Ovary (tissue), 9 donors: Measurements from ENCODE around the gene MCUB. TPM values are rescaled to one million over a fixed set of nuclear protein-coding genes. Genes with fewer than 3 reads are reported as not detected.

Source experiments
- DNase-seq, 5 donors: peaks; one replicate each; pipeline ENCODE4 v3.0.0-alpha.2; 2019 to 2020
- H3K27ac ChIP-seq, 2 donors: fragments of 200-600 bp; one replicate each; pipeline versions ENCODE4 v1.5.1 to v1.8.0; 2019 to 2022
- H3K27me3 ChIP-seq: fragments of 200-600 bp; one replicate; pipeline ENCODE4 v1.8.0; 2022
- H3K36me3 ChIP-seq: fragments of 200-600 bp; sonication (generic); one replicate; pipeline ENCODE4 v1.5.1; 2019
- H3K4me1 ChIP-seq: one replicate; pipeline ENCODE4 v1.8.1; 2013; ENCODE audit warnings: mild to moderate bottlenecking, moderate library complexity; ENCODE audit not compliant: insufficient read depth
- H3K4me3 ChIP-seq: fragments of 200-600 bp; sonication (generic); one replicate; pipeline ENCODE4 v1.5.1; 2017
- H3K9me3 ChIP-seq, 2 donors: fragments of 200-600 bp in 1 of 2; sonication (generic) in 1 of 2; one replicate each; pipeline versions ENCODE4 v1.5.1 to v1.8.1; 2013 to 2019; ENCODE audit warnings: mild to moderate bottlenecking in 1 of 2, moderate library complexity in 1 of 2
- EP300 ChIP-seq: sonication (generic); formaldehyde crosslinking; IDR thresholded peaks from one replicate; pipeline ENCODE4 v1.6.1; 2017; ENCODE audit warnings: antibody characterized with exemption
- POLR2A ChIP-seq: fragments of 450-650 bp; IDR thresholded peaks from one replicate; pipeline ENCODE4 v1.6.1; 2017; ENCODE audit warnings: antibody characterized with exemption, mild to moderate bottlenecking, moderate library complexity
- WGBS, 3 donors: extraction: QIAGEN DNeasy Blood & Tissue Kit in 1 of 3; methylation state at CpG; one replicate each; pipeline versions ENCODE4 v1.1.5 to v1.1.7; 2013 to 2017; 5-methylcytosine and 5-hydroxymethylcytosine counted together
- intact Hi-C, 4 donors: fragments of 100-400 bp; cut with DNase I; formaldehyde crosslinking; loops; one replicate each; pipeline versions ENCODE4 v1.11.0 to v1.15.1; 2022 to 2023
- polyA plus RNA-seq, 2 donors: library from polyadenylated mRNA; stranded (reverse); fragments of 200-250 nt in 1 of 2; fragments of 350-450 nt in 1 of 2; fragmentation: Illumina TruSeq in 1 of 2; extraction: RNeasy Lipid Tissue Mini Kit (QIAGEN cat#74804) in 1 of 2; gene quantifications; one replicate each; pipeline ENCODE4 v1.2.3, GENCODE V29; 2013 to 2014
- total RNA-seq, 7 donors: library from RNA; depleted of rRNA in 2 of 7; stranded (reverse); fragments of >200 nt in 2 of 7; fragmentation: NEBNext Ultra II Directional in 3 of 7; extraction: Animal tissue kit (Norgen Biotek cat#: 25700) in 3 of 7; gene quantifications; one replicate each; pipeline versions ENCODE4 v1.1.0 to v1.2.4, GENCODE V29; 2016 to 2023
- TF ChIP-seq, protein P1 (sequence below), 3 donors: fragments of 450-650 bp in 2 of 3; fragments of 200-600 bp in 1 of 3; IDR thresholded peaks; one replicate each; pipeline versions ENCODE4 v1.5.1 to v1.8.0; 2016 to 2022; ENCODE audit warnings: antibody characterized with exemption in 3 of 3, mild to moderate bottlenecking in 1 of 3
- donor health status: DM: no; HTN: no; CAD: no; lungs with moderate emphysema.
- donor health status: DM: no; HTN: no; CAD: no.
- donor health status: Bipolar disorder and iron deficiency.
- donor health status: DM: yes; HTN: yes; CAD: no.
- donor health status: DM: no; HTN: no; CAD: no.
- donor health status: DM: yes; HTN: yes; CAD: no.

MCUB gene
- total and polyA plus RNA-seq, 9 donors: 7.6 to 18.5 (median 8.8) TPM

DNA sequence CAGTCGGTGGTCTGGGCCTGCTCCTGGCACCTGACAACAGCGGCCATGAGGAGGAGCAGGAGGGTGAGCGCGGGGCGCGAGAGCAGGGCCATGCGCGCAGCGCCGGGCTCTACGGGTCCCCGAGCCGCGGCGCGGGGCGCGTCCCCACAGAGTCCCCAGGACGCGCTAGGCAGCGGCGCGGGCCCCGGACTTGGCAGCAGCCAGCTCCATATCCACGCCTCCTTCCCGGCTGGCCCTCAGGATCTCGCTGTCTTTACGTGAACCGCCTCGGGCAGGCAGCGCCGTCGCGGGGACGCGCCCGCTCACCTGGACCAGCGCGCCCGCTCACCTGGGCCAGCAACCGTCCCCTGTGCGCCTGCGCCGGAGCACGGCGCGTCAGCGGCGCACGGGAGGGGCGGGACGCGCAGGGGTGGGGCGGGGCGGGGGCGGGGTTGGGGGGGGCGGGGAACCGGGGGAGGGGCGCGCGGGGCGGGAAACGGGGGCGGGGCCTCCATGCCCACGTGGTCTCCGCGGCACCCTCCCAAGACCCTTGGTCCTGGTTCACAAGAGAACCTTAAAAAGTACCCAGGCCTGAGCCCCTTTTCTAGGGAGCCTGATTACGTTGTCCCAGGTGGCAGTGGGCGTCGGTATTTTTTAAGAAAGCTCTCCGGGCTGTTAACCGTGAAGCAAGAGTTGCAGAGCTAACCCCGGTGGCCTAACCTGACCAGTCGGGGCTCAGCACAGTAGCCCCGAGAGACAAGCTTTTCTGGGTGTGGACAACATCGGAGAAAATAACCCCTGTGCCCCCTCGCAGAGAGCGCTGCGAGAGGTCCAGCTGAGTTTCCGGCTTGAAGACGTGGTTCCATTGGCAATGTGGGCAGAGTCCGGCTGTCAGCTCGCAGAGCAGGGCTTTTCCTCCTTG, 169.9 kb downstream of the MCUB start, which contains the start of gene PLA2G12A:
PLA2G12A (minus strand) TSS at position 353 of the 901 bp plus-strand sequence; CDS start at position 92, 261 bp downstream.
- peak; percentile 63 to 84 (median 81) for DNase-seq
- intact Hi-C loops: loop anchor here in 2 of 4 donors (5.0 to 10.0 kb wide), 3 partner anchors 85 to 298 kb away; partner anchors contain the start of genes SEC24B (in 2 of the 2) and GAR1 (in 1 of the 2)
- WGBS, 3 donors: 0 to 1% (median 0%) methylated on average over 53 to 83 of the region's 83 CpGs
- no peaks in the 10 kb centered on the region for H3K4me1 ChIP-seq
- no peaks in the 10 kb centered on the region for H3K9me3 ChIP-seq
- H3K36me3 ChIP-seq: no peaks in the 10 kb centered on the region
- H3K4me3 ChIP-seq: peak within 1 kb of the TSS; percentile 83
- H3K27ac ChIP-seq: peak within 1 kb of the TSS; percentile 72 to 76
- no peaks in the 10 kb centered on the region for H3K27me3 ChIP-seq
- TF ChIP-seq POLR2A (peak; percentile 52), EP300 (no peak)
- TF ChIP-seq, protein P1, sequence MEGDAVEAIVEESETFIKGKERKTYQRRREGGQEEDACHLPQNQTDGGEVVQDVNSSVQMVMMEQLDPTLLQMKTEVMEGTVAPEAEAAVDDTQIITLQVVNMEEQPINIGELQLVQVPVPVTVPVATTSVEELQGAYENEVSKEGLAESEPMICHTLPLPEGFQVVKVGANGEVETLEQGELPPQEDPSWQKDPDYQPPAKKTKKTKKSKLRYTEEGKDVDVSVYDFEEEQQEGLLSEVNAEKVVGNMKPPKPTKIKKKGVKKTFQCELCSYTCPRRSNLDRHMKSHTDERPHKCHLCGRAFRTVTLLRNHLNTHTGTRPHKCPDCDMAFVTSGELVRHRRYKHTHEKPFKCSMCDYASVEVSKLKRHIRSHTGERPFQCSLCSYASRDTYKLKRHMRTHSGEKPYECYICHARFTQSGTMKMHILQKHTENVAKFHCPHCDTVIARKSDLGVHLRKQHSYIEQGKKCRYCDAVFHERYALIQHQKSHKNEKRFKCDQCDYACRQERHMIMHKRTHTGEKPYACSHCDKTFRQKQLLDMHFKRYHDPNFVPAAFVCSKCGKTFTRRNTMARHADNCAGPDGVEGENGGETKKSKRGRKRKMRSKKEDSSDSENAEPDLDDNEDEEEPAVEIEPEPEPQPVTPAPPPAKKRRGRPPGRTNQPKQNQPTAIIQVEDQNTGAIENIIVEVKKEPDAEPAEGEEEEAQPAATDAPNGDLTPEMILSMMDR (IDR thresholded peaks at IDR 0.05): no peak

DNA sequence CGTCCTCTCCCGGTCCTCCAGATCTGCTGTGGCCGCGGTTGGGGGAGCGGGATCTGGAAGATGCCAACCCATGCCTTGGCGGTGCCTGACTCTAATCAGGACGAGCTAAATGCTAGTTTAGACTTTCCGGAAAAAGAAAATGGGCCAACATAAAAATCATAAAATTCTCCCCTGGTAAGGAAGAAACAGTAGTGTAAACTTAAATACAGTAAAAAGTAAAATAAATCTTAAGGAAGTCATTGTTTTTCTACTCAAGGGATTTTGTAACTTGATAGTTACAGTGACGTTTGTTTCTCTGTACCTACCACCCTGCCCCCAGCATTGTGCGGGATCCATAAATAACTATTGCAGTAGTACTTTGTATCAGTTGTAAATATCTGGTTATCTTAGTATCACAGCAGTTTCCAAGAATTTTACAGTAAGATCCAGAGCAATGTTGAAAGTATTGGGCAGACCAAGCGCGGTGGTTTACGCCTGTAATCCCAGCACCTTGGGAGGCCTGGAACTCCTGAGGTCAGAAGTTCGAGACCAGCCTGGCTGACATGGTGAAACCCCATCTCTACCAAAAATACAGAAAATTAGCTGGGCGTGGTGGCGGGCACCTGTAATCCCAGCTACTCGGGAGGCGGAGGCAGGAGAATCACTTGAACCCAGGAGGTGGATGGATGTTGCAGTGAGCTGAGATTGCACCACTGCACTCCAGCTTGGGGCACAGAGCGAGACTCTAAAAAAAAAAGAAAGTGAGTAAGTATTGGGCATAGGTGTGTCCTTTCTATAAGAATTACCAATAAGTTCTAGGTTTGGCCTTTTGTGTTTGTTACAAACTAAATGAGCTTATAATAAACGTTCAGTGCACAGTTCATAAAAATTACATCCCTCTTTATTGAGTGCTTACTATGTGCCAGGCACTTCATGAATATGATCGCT, 170.8 kb downstream of the MCUB start:
- 54 to 57% (median 56%) methylated on average over 21 of the region's 21 CpGs for WGBS, 3 donors
- intact Hi-C loops: loop anchor here in 1 of 4 donors (10.0 kb wide), 2 partner anchors 84 to 296 kb away; partner anchors contain the start of genes GAR1 and SEC24B
- H3K4me3 ChIP-seq: peak overlapping the region; percentile 83
- TF ChIP-seq EP300 (no peak), POLR2A (no peak)
- TF ChIP-seq, protein P1 (IDR thresholded peaks at IDR 0.05): no peak
- H3K36me3 ChIP-seq: no peaks in the 10 kb centered on the region
- H3K27ac ChIP-seq: peak overlapping the region; percentile 72 to 76
- H3K27me3 ChIP-seq: no peaks in the 10 kb centered on the region
- H3K4me1 ChIP-seq: no peaks in the 10 kb centered on the region
- no peak for DNase-seq
- peaks cover 0 to 3% of the 10 kb centered on the region in 2 donors for H3K9me3 ChIP-seq

DNA sequence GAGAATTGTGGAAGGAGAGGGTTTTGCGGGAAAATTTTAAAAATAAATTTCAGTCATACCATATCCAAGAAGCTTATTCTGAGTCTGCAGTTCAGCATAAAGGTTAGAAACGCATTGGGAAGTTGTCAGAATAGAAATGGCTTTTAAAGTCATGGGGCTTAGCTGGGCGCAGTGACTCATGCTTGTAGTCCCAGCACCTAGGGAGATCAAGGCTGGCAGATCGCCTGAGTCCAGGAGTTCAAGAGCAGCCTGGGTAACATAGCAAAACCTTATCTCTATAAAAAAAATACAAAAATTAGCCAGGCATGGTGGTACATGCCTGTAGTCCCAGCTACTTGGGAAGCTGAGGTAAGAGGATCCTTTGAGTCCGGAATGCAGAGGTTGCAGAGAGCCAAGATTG, 173.7 kb downstream of the MCUB start:
- Histone ChIP-seq H3K36me3 (no peaks in the 10 kb centered on the region), H3K4me3 (no peak overlapping the region), H3K4me1 (no peaks in the 10 kb centered on the region), H3K27ac (no peak overlapping the region), H3K27me3 (no peaks in the 10 kb centered on the region), H3K9me3 (peaks cover 0 to 3% of the 10 kb centered on the region in 2 donors)
- intact Hi-C loops: loop anchor here in 1 of 4 donors (10.0 kb wide), 2 partner anchors 81 to 299 kb away; partner anchors contain the start of genes GAR1 and SEC24B
- TF ChIP-seq EP300: no peak
- TF ChIP-seq, protein P1 (IDR thresholded peaks at IDR 0.05): no peak
- no peak for TF ChIP-seq POLR2A
- 90 to 92% (median 91%) methylated on average over 5 of the region's 5 CpGs for WGBS, 3 donors
- no peak for DNase-seq
